H1 (cell line): ENCODE results near the gene ARHGAP26. TPM values are rescaled to one million over a fixed set of nuclear protein-coding genes. Genes with fewer than 3 reads are reported as not detected.

ENCODE experiments used
- CHD7 ChIP-seq: fragments of 300-600 bp; sonication (generic); IDR thresholded peaks from 2 replicates; pipeline ENCODE4 v1.7.1; 2012; ENCODE audit warnings: low read length, moderate library complexity, mild to moderate bottlenecking, inconsistent platforms; ENCODE audit not compliant: insufficient replicate concordance
- polyA plus RNA-seq, 7 experiments: library from polyadenylated mRNA; depleted of rRNA in 3 of 7; stranded (reverse) in 5 of 7; unstranded in 2 of 7; fragments of >200 nt in 5 of 7; fragments of 200-250 nt in 2 of 7; gene quantifications; 1 replicate in 5 of 7; 2 replicates in 1 of 7; 4 replicates in 1 of 7; pipeline versions ENCODE4 v1.2.1 to v1.2.3, GENCODE V29; 2011 to 2013; ENCODE audit warnings: missing spikeins in 2 of 7, mixed read lengths in 2 of 7
- total RNA-seq: library from RNA; stranded (reverse); fragmentation: NEBNext Ultra II Directional; extraction: Animal tissue kit (Norgen Biotek cat#: 25700); gene quantifications from 2 replicates; pipeline ENCODE4 v1.2.1, GENCODE V29; 2021

Gene ARHGAP26
- total and polyA plus RNA-seq, 2 of the 8 experiments (the other 6 are each of a cell fraction or from before 2014, with no cell fraction given): 7.1 to 24.8 TPM

GRCh38 chr5:142911775-142912174, 141.6 kb downstream of the ARHGAP26 start (continued):
- no peak for TF ChIP-seq CHD7
